Parathyroid adenoma (tissue), 2 donors: ENCODE data around the gene BOK.

Experiments
- H2AFZ ChIP-seq: fragments of 300-600 bp; sonication (generic); one replicate; pipeline ENCODE4 v1.7.0; 2017; ENCODE audit warnings: antibody characterized with exemption, mild to moderate bottlenecking
- H3K27ac ChIP-seq: fragments of 300-600 bp; sonication (generic); one replicate; pipeline ENCODE4 v1.7.0; 2017
- H3K27me3 ChIP-seq: fragments of 300-600 bp; sonication (generic); one replicate; pipeline ENCODE4 v1.7.0; 2017; ENCODE audit warnings: low read length; ENCODE audit not compliant: control insufficient read depth, insufficient read depth
- H3K36me3 ChIP-seq: fragments of 300-600 bp; sonication (generic); one replicate; pipeline ENCODE4 v1.7.0; 2017; ENCODE audit warnings: low read length; ENCODE audit not compliant: control insufficient read depth, insufficient read depth
- H3K4me1 ChIP-seq: fragments of 300-600 bp; sonication (generic); one replicate; pipeline ENCODE4 v1.7.0; 2017; ENCODE audit warnings: control low read depth
- H3K4me2 ChIP-seq: fragments of 300-600 bp; sonication (generic); one replicate; pipeline ENCODE4 v1.7.0; 2017; ENCODE audit warnings: low read length
- H3K4me3 ChIP-seq: fragments of 300-600 bp; sonication (generic); one replicate; pipeline ENCODE4 v1.7.0; 2017; ENCODE audit warnings: low read depth, low read length
- H3K79me2 ChIP-seq: fragments of 300-600 bp; sonication (generic); one replicate; pipeline ENCODE4 v1.7.0; 2017; ENCODE audit warnings: control low read depth
- H3K9ac ChIP-seq: fragments of 300-600 bp; sonication (generic); one replicate; pipeline ENCODE4 v1.7.0; 2017; ENCODE audit warnings: mild to moderate bottlenecking
- H3K9me3 ChIP-seq: fragments of 300-600 bp; sonication (generic); one replicate; pipeline ENCODE4 v1.7.0; 2017; ENCODE audit warnings: low read length; ENCODE audit not compliant: control insufficient read depth
- CTCF ChIP-seq: fragments of 300-600 bp; sonication (generic); IDR thresholded peaks from one replicate; pipeline ENCODE4 v1.7.0; 2017; ENCODE audit warnings: antibody characterized with exemption, mild to moderate bottlenecking
- donor health status: primary hyperparathyroidism.

Gene BOK

DNA sequence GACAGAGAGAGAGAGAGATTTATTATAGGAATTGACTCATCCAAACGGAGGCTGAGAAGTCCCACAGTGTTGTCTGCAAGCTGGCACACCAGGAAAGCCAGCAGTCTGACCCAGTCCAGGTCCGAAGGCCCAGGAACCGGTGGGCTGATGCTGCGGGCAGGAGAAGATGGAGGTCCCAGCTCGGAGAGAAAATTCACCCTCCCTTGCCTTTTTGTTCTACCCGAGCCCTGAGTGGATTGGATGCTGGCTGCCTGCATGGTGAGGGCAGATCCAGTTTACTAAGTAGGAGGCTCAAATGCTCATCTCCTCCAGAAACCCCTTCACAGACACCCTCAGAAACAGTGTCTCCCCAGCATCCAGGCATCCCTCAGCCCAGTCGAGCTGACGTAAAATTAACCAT, 28.0 kb upstream of the BOK start:
- Histone ChIP-seq H3K36me3 (no peaks in the 10 kb centered on the region), H3K27ac (no peak overlapping the region), H3K4me3 (no peak overlapping the region), H3K4me2 (no peak overlapping the region), H3K9ac (no peak overlapping the region), H3K9me3 (no peaks in the 10 kb centered on the region), H3K27me3 (no peaks in the 10 kb centered on the region), H3K79me2 (no peaks in the 10 kb centered on the region), H3K4me1 (no peaks in the 10 kb centered on the region), H2AFZ (no peak overlapping the region)
- TF ChIP-seq CTCF: no peak

DNA sequence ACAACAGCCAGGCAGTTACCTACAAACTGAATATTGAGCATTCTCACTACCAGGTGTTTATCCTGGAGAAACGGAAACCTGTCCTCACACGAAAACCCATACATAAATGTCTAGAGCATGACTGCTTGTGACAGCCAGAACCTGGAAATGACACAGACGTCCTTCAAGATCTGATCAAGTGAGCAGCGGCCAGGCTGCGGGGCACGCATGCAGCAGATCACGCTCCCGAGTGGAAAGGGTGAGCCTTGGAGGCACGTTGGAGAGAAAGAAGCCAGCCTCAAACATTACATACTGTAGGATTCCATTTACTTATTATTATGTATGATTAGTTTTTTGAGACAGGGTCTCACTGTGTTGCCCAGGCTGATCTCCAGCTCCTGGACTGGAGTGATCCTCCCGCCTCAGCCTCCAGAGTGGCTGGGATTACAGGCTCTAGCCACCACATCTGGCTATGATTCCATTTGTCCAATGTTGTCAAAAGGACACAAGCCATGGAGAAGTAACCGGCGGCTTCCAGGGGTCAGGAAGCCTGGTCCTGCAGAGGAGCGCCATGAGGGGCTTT, 27.3 kb upstream of the BOK start:
- H3K27me3 ChIP-seq: no peaks in the 10 kb centered on the region
- no peaks in the 10 kb centered on the region for H3K9me3 ChIP-seq
- H3K9ac ChIP-seq: no peak overlapping the region
- no peaks in the 10 kb centered on the region for H3K4me1 ChIP-seq
- no peak for TF ChIP-seq CTCF
- no peak overlapping the region for H3K4me2 ChIP-seq
- H2AFZ ChIP-seq: no peak overlapping the region
- no peak overlapping the region for H3K4me3 ChIP-seq
- H3K27ac ChIP-seq: no peak overlapping the region
- no peaks in the 10 kb centered on the region for H3K79me2 ChIP-seq
- H3K36me3 ChIP-seq: no peaks in the 10 kb centered on the region

DNA sequence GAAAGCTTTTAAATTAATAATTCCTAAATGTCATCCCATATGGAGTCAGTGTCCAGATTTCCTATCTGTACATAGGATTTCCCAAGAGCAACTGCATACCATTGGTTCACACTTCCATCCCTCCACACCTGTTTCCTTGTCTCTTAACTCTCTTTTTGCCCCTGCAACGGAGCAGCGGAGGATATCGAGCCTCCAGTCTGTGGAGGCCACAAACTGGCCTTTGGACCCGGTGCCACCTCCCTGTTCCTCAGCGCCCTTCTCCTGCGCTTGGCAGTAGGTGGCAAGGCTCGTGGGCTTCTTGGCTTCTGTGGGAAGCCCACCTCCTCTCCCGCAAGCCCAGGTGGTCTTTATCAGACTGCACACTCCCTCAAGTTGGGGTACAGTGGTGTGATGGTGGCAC, 26.4 kb upstream of the BOK start:
- H3K9me3 ChIP-seq: no peaks in the 10 kb centered on the region
- no peak overlapping the region for H3K9ac ChIP-seq
- no peaks in the 10 kb centered on the region for H3K27me3 ChIP-seq
- H3K79me2 ChIP-seq: no peaks in the 10 kb centered on the region
- H3K4me3 ChIP-seq: no peak overlapping the region
- no peak overlapping the region for H2AFZ ChIP-seq
- no peaks in the 10 kb centered on the region for H3K4me1 ChIP-seq
- H3K27ac ChIP-seq: no peak overlapping the region
- TF ChIP-seq CTCF: no peak
- no peak overlapping the region for H3K4me2 ChIP-seq
- H3K36me3 ChIP-seq: no peaks in the 10 kb centered on the region

DNA sequence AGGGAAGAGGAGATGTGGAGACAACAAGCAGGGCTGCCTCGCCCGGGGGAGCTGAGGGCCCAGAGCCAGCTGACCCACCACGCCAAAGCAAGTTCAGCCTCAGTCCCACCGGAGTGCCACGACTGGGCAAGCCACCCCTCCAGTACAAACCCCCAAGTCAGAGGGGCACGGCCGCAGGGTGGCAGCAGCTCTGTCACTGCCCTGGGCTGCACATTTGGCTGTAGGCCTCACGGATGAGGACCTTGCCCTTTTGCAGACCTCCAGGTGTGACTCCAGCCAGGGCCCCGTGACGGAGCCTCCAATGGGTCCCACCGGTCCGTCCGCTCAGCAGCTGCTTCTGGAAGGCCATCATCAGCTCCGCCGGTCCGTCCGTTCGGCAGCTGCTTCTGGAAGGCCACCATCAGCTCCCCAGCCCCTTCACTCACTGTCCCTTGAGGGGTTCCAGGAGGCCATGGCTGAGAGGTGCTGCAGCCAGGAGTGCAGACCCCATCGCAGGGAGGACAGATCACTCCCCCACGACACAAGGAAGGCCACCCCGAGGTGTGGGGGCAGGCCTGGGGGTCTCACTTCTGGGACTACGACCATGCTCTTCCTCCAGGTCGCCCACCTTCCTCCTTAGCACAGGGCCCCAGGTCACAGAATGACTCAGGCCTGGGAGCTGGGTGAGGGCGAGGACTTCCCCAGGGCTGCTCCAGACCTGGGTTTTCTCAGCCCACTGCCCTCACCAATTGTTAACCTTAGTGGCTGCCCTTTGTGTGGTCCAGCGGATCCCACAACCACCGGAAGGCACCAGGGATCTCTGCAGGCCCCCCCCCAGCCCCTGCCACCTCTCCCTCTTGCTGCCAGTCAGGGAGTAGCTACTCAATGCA, 25.6 kb upstream of the BOK start:
- Histone ChIP-seq H3K27me3 (no peaks in the 10 kb centered on the region), H2AFZ (no peak overlapping the region), H3K79me2 (no peaks in the 10 kb centered on the region), H3K27ac (no peak overlapping the region), H3K36me3 (no peaks in the 10 kb centered on the region), H3K4me2 (no peak overlapping the region), H3K4me1 (no peaks in the 10 kb centered on the region), H3K9me3 (no peaks in the 10 kb centered on the region), H3K9ac (no peak overlapping the region), H3K4me3 (no peak overlapping the region)
- TF ChIP-seq CTCF: no peak

DNA sequence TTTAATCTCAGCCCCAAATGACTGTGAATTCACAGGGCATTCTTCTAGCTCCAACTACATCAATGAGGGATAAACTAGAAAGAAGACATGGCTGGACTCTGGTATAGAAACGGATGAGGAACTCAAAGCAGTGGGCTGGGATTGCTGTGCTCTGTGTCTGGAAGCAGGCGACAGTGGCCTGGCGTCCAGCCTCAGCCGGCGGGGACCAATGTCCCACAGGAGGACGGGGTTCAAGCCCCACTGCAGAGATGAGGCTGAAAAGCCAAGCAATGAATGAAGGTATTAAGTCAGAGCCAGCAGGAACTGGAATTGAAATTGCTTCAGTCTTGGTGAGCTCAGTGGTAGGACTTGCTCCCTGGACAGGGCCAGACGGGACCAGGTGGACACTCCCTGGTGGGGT, 24.3 kb upstream of the BOK start:
- no peak for TF ChIP-seq CTCF
- H2AFZ ChIP-seq: no peak overlapping the region
- no peaks in the 10 kb centered on the region for H3K27me3 ChIP-seq

More for the DNA sequence above, 24.3 kb upstream of the BOK start:
- Histone ChIP-seq H3K27ac (no peak overlapping the region), H3K79me2 (no peaks in the 10 kb centered on the region), H3K36me3 (no peaks in the 10 kb centered on the region), H3K9me3 (no peaks in the 10 kb centered on the region), H3K9ac (no peak overlapping the region), H3K4me3 (no peak overlapping the region), H3K4me1 (no peaks in the 10 kb centered on the region), H3K4me2 (no peak overlapping the region)
